WERI-Rb-1 (cell line): ENCODE measurements around the gene PPP2R5E.

Experiments used
- DNase-seq: peaks from one replicate; pipeline ENCODE4 v3.0.0-alpha.2; 2020
- H3K27ac ChIP-seq: fragments of 250-450 bp; sonication (Bioruptor Pico); 2 replicates; pipeline ENCODE4 v1.5.1; 2020; ENCODE audit warnings: mild to moderate bottlenecking, moderate library complexity
- H3K27me3 ChIP-seq: fragments of 250-450 bp; sonication (Bioruptor Pico); 2 replicates; pipeline ENCODE4 v1.5.1; 2021; ENCODE audit warnings: mild to moderate bottlenecking, low read depth, moderate library complexity; ENCODE audit not compliant: insufficient read depth, severe bottlenecking
- H3K36me3 ChIP-seq: fragments of 250-450 bp; sonication (Bioruptor Pico); 2 replicates; pipeline ENCODE4 v1.5.1; 2020; ENCODE audit warnings: mild to moderate bottlenecking, moderate library complexity
- H3K4me3 ChIP-seq: 2 replicates; pipeline ENCODE4 v1.5.1; 2011; ENCODE audit warnings: low read depth, mild to moderate bottlenecking, control low read depth, low read length
- H3K9me3 ChIP-seq: fragments of 250-450 bp; sonication (Bioruptor Pico); 2 replicates; pipeline ENCODE4 v1.5.1; 2021; ENCODE audit warnings: mild to moderate bottlenecking, moderate library complexity; ENCODE audit not compliant: severe bottlenecking
- TF ChIP-seq, protein P1 (sequence below): IDR thresholded peaks from 2 replicates; pipeline ENCODE4 v1.5.1; 2011; ENCODE audit warnings: low read depth, mild to moderate bottlenecking, control low read depth, inconsistent platforms, low read length

The PPP2R5E gene

DNA sequence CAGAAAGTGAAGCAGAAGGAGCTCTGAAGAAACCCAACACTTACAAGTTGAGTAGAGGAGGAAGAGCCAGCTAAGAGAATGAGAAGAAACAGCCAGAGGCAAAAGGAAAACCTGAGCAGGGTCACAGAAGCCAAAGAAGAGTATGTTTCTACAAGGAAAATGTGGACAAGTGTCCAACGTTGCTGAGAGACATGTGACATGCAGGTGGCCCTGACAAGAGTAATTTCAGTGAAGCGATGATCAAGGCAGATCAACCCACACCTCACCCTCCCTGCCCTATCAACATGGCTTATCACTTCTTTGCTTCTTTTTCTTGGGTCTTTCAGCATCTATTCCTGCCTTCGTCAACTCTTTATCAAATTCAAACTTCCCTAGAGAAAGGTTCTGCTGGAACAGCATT lies 68.3 kb downstream of the PPP2R5E start:
- TF ChIP-seq, protein P1, sequence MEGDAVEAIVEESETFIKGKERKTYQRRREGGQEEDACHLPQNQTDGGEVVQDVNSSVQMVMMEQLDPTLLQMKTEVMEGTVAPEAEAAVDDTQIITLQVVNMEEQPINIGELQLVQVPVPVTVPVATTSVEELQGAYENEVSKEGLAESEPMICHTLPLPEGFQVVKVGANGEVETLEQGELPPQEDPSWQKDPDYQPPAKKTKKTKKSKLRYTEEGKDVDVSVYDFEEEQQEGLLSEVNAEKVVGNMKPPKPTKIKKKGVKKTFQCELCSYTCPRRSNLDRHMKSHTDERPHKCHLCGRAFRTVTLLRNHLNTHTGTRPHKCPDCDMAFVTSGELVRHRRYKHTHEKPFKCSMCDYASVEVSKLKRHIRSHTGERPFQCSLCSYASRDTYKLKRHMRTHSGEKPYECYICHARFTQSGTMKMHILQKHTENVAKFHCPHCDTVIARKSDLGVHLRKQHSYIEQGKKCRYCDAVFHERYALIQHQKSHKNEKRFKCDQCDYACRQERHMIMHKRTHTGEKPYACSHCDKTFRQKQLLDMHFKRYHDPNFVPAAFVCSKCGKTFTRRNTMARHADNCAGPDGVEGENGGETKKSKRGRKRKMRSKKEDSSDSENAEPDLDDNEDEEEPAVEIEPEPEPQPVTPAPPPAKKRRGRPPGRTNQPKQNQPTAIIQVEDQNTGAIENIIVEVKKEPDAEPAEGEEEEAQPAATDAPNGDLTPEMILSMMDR: no peak
- no peak for DNase-seq
- Histone ChIP-seq H3K4me3 (no peak overlapping the region), H3K27ac (no peak overlapping the region), H3K36me3 (peaks cover 3% of the 10 kb centered on the region), H3K9me3 (no peaks in the 10 kb centered on the region), H3K27me3 (no peaks in the 10 kb centered on the region)

DNA sequence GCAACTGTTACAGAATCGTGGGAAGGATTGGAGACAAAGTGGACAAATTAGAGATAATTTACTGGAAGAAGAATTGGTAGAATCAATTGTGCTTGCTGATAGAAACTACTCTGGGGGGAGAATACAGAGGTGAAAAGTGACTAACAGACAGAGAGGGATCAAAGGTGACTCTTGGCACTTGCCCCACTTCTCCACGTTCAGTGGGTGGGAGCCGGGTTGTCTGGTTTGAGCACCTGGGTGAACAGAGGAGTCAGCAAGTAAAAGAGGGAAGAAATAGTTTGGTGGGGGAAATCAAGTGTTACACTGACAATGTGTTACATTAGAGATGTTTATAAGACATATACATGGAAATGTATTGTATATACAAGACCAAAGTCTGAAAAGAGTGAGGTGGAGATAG lies 69.1 kb downstream of the PPP2R5E start:
- Histone ChIP-seq H3K27me3 (no peaks in the 10 kb centered on the region), H3K9me3 (peaks cover 2% of the 10 kb centered on the region), H3K36me3 (peaks cover 3% of the 10 kb centered on the region), H3K4me3 (no peak overlapping the region), H3K27ac (peak overlapping the region; percentile 79)
- no peak for DNase-seq
- TF ChIP-seq, protein P1: no peak

DNA sequence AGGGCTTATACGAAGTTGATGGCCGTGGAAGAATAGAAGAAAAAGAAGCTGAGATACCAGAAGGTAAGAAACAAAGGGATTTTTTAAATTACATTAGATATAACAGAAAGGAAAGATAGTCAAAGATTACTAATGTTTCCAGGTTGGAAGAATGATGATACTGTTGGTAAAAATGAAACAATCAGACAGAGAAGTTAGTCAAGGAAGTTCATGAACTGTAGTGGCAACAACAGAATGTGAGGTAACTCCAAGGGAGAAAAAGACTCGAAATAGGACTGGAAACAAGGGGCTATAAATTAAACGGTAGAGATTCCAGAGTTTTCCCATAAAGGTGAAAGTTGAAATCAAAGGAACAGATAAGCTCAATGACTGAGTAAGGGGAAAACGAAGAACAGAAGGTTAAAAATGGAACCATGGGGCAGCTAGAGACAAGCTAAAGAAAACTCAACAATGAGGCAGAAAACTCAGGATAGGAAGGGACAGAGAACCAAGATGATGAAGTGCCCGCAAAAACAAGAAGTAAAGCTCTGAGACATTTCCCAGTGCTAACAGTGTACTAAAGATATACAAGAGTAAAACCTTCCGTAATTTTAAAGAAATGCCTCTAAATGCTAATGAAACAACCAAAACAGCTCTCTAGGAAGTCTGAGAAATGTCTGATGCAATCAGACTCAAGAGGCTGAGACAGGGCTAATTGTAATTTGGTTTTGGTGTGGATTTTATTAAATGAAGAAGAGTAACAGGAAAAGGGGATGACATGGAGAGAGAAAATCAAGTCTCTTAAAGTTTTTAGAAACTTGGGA lies 70.0 kb downstream of the PPP2R5E start:
- TF ChIP-seq, protein P1: no peak
- Histone ChIP-seq H3K36me3 (no peaks in the 10 kb centered on the region; the same call in 1 of the 2 replicates), H3K9me3 (peaks cover 2% of the 10 kb centered on the region), H3K27me3 (no peaks in the 10 kb centered on the region), H3K4me3 (no peak overlapping the region), H3K27ac (peak overlapping the region; percentile 79)
- no peak for DNase-seq

DNA sequence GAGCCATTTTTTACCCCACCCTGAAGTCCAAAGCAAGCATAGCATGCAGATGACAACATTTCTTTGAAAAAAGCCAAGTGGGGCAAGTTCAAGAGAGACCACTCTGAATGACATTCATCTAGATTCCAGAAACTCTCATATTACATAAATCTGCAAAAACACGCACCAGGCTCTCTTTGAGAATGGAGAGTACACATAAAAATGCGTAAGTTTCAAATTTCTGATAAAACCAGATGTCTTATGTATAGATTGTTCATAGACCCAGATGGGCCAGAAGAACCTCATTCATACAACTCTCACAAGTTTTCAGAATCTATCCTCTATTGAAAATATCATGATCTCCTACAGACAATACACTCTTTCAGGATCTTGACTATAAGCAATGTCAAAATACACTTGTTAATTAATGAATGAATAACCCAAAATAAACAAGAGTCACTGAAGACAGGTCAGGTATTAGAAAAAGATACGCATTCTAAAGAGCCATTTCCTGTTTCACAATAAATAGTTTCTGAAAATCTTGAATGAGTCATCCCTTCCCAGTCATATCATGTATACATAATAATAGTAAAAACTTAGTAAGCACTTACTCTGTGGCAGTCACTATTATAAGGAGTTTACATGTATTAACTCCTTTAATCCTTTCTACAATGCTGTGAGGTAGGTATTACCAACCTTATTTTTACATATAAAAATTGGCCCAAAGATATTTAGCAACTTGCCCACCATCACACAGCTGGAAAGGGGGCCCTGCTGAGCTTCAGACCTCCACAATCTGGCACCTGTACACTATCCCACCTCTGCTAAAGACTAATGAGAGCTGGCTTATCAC lies 72.0 kb downstream of the PPP2R5E start:
- TF ChIP-seq, protein P1: no peak
- Histone ChIP-seq H3K4me3 (no peak overlapping the region), H3K27me3 (no peaks in the 10 kb centered on the region), H3K27ac (peak overlapping the region; percentile 79), H3K36me3 (peaks cover 2% of the 10 kb centered on the region; the same call in 1 of the 2 replicates), H3K9me3 (peaks cover 2% of the 10 kb centered on the region)
- no peak for DNase-seq

DNA sequence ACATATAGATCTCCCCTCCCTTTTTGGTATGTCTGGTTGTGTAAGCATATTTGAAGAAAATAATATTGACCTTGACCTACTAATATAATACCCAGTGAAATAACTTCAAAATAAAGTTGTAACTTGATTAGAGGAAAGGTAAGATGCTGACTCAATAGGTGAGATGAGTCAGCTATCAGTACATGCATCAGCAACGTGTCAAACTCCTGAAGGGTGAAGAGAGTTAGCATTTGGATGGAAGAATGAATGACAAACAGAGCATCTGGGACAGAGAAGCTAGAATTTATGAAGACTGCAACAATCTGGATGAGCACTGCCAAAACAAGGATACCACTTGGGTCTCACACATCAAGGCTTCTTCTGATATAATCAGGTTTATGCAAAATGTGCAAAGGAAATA lies 74.9 kb downstream of the PPP2R5E start:
- Histone ChIP-seq H3K27me3 (no peaks in the 10 kb centered on the region), H3K27ac (no peak overlapping the region), H3K4me3 (no peak overlapping the region), H3K36me3 (peaks cover 2% of the 10 kb centered on the region), H3K9me3 (peaks cover 2% of the 10 kb centered on the region)
- TF ChIP-seq, protein P1: no peak
- DNase-seq: no peak
